H9 (cell line): ENCODE measurements around the gene RAD50. TPM values are rescaled to one million over a fixed set of nuclear protein-coding genes. Genes with fewer than 3 reads are reported as not detected.

Experiments
- DNase-seq: peaks from one replicate; pipeline ENCODE4 v3.0.0-alpha.2; 2017
- H2AFZ ChIP-seq: one replicate; pipeline ENCODE4 v1.6.1; 2013; ENCODE audit warnings: mild to moderate bottlenecking, low read length, control low read depth, moderate library complexity
- H2AK5ac ChIP-seq: 2 replicates; pipeline ENCODE4 v1.6.1; 2013; ENCODE audit warnings: low read length, control low read depth, mixed read lengths; ENCODE audit not compliant: insufficient read length
- H2BK120ac ChIP-seq: one replicate; pipeline ENCODE4 v1.6.1; 2013; ENCODE audit warnings: low read depth, mild to moderate bottlenecking, low read length, control low read depth, inconsistent platforms; ENCODE audit not compliant: poor library complexity, severe bottlenecking
- H2BK12ac ChIP-seq: 2 replicates; pipeline ENCODE4 v1.6.1; 2013; ENCODE audit warnings: low read length, control low read depth, mixed read lengths, low read depth; ENCODE audit not compliant: insufficient read length
- H2BK15ac ChIP-seq: 2 replicates; pipeline ENCODE4 v1.6.1; 2013; ENCODE audit warnings: low read depth, low read length, control low read depth
- H2BK20ac ChIP-seq: one replicate; pipeline ENCODE4 v1.6.1; 2013; ENCODE audit warnings: low read depth, mild to moderate bottlenecking, low read length, control low read depth, inconsistent platforms; ENCODE audit not compliant: poor library complexity, severe bottlenecking
- H2BK5ac ChIP-seq: 2 replicates; pipeline ENCODE4 v1.6.1; 2013; ENCODE audit warnings: low read length, control low read depth, mixed read lengths; ENCODE audit not compliant: insufficient read length
- H3K14ac ChIP-seq: 2 replicates; pipeline ENCODE4 v1.6.1; 2013; ENCODE audit warnings: low read length, control low read depth; ENCODE audit not compliant: insufficient read depth
- H3K18ac ChIP-seq: 2 replicates; pipeline ENCODE4 v1.6.1; 2013; ENCODE audit warnings: low read depth, mild to moderate bottlenecking, mixed read lengths, low read length, control low read depth; ENCODE audit not compliant: insufficient read length
- H3K23ac ChIP-seq: 2 replicates; pipeline ENCODE4 v1.6.1; 2013; ENCODE audit warnings: low read length, control low read depth, mixed read lengths, low read depth; ENCODE audit not compliant: insufficient read length
- H3K23me2 ChIP-seq: 2 replicates; pipeline ENCODE4 v1.6.1; 2013; ENCODE audit warnings: low read depth, mild to moderate bottlenecking, mixed read lengths, low read length, control low read depth; ENCODE audit not compliant: insufficient read length, poor library complexity, severe bottlenecking
- H3K27ac ChIP-seq: 2 replicates; pipeline ENCODE4 v1.5.1; 2013; ENCODE audit warnings: low read length, control low read depth, mixed read lengths, low read depth; ENCODE audit not compliant: insufficient read length
- H3K27me3 ChIP-seq: 2 replicates; pipeline ENCODE4 v1.6.1; 2013; ENCODE audit warnings: low read length, control low read depth, inconsistent platforms; ENCODE audit not compliant: insufficient read depth
- H3K4ac ChIP-seq: 2 replicates; pipeline ENCODE4 v1.6.1; 2013; ENCODE audit warnings: low read depth, mild to moderate bottlenecking, control low read depth, inconsistent platforms, low read length, moderate library complexity
- H3K4me1 ChIP-seq: 2 replicates; pipeline ENCODE4 v1.6.1; 2013; ENCODE audit warnings: low read length, control low read depth, inconsistent platforms; ENCODE audit not compliant: insufficient read depth
- H3K4me2 ChIP-seq: 2 replicates; pipeline ENCODE4 v1.6.1; 2013; ENCODE audit warnings: low read length, control low read depth, mixed read lengths; ENCODE audit not compliant: insufficient read length, insufficient read depth
- H3K56ac ChIP-seq: 2 replicates; pipeline ENCODE4 v1.6.1; 2013; ENCODE audit warnings: low read depth, mild to moderate bottlenecking, mixed read lengths, low read length, control low read depth; ENCODE audit not compliant: insufficient read length
- H3K79me1 ChIP-seq: 2 replicates; pipeline ENCODE4 v1.6.1; 2013; ENCODE audit warnings: low read depth, mild to moderate bottlenecking, moderate library complexity, low read length, control low read depth, inconsistent platforms; ENCODE audit not compliant: insufficient read depth, poor library complexity, severe bottlenecking
- H3K79me2 ChIP-seq: 2 replicates; pipeline ENCODE4 v1.6.1; 2013; ENCODE audit warnings: low read length, control low read depth, inconsistent platforms; ENCODE audit not compliant: insufficient read depth
- H3K9ac ChIP-seq: 2 replicates; pipeline ENCODE4 v1.6.1; 2013; ENCODE audit warnings: low read length, control low read depth, mixed read lengths; ENCODE audit not compliant: insufficient read length; ENCODE audit errors: extremely low read depth
- H3K9me3 ChIP-seq: one replicate; pipeline ENCODE4 v1.6.1; 2013; ENCODE audit warnings: low read depth, low read length, inconsistent platforms; ENCODE audit not compliant: control insufficient read depth
- H3T11ph ChIP-seq: one replicate; pipeline ENCODE4 v1.6.1; 2013; ENCODE audit warnings: mild to moderate bottlenecking, low read length, control low read depth, inconsistent platforms
- H4K20me1 ChIP-seq: one replicate; pipeline ENCODE4 v1.6.1; 2013; ENCODE audit not compliant: control insufficient read depth, insufficient read length, insufficient read depth
- H4K5ac ChIP-seq: 2 replicates; pipeline ENCODE4 v1.6.1; 2013; ENCODE audit warnings: low read depth, mild to moderate bottlenecking, mixed read lengths, low read length, control low read depth; ENCODE audit not compliant: insufficient read length
- H4K8ac ChIP-seq: replicated peaks from 2 replicates; pipeline ENCODE4 v1.6.1; 2013; ENCODE audit warnings: low read length, control low read depth, mixed read lengths, low read depth; ENCODE audit not compliant: insufficient read length
- H4K91ac ChIP-seq: 2 replicates; pipeline ENCODE4 v1.6.1; 2013; ENCODE audit warnings: low read depth, mild to moderate bottlenecking, moderate library complexity, mixed read lengths, low read length, control low read depth; ENCODE audit not compliant: insufficient read length
- H3K27ac Mint-ChIP-seq, 3 experiments: 2 replicates in 2 of 3; 3 replicates in 1 of 3; pipeline ENCODE4 v1.8.0; 2020 to 2021; ENCODE audit warnings: mixed read lengths in 3 of 3, mild to moderate bottlenecking in 1 of 3, moderate library complexity in 1 of 3
- H3K27me3 Mint-ChIP-seq: 2 replicates; pipeline ENCODE4 v1.8.0; 2021; ENCODE audit warnings: low read depth, mild to moderate bottlenecking, moderate library complexity, mixed read lengths
- H3K36me3 Mint-ChIP-seq, 3 experiments: 2 replicates in 2 of 3; 3 replicates in 1 of 3; pipeline ENCODE4 v1.8.0; 2020 to 2021; ENCODE audit warnings: low read depth in 3 of 3, mixed read lengths in 3 of 3; ENCODE audit not compliant: insufficient read depth in 1 of 3
- H3K4me1 Mint-ChIP-seq, 2 experiments: 2 replicates each; pipeline ENCODE4 v1.8.0; 2020; ENCODE audit warnings: mixed read lengths in 2 of 2
- H3K4me3 Mint-ChIP-seq, 2 experiments: 2 replicates in 1 of 2; 3 replicates in 1 of 2; pipeline ENCODE4 v1.8.0; 2020 to 2021; ENCODE audit warnings: mild to moderate bottlenecking in 2 of 2, mixed read lengths in 2 of 2, moderate library complexity in 1 of 2
- H3K9me3 Mint-ChIP-seq, 2 experiments: 2 replicates in 1 of 2; 3 replicates in 1 of 2; pipeline ENCODE4 v1.8.0; 2020; ENCODE audit warnings: mild to moderate bottlenecking in 2 of 2, mixed read lengths in 2 of 2, moderate library complexity in 1 of 2
- CTCF ChIP-seq: fragments of 200-600 bp; sonication (generic); conservative IDR thresholded peaks from 3 replicates; pipeline ENCODE4 v1.8.0; 2021; ENCODE audit warnings: antibody characterized with exemption, mild to moderate bottlenecking
- WGBS: extraction: QIAGEN DNeasy Blood & Tissue Kit; methylation state at CpG from one replicate; pipeline ENCODE4 v1.1.7; 2013; ENCODE audit warnings: missing lambda C conversion rate, low lambda C conversion rate, mixed read lengths; ENCODE audit not compliant: insufficient read length; ENCODE audit errors: extremely low coverage; 5-methylcytosine and 5-hydroxymethylcytosine counted together
- total RNA-seq: library from RNA; stranded (reverse); gene quantifications from 2 replicates; pipeline ENCODE4 v1.2.1, GENCODE V29; 2021

Gene RAD50
- total RNA-seq, 1 experiment from 2014 or later = 46.1 TPM

GRCh38 chr5:132669966-132670882 lies 113.4 kb downstream of the RAD50 start:
- Histone ChIP-seq H3K4me2 (no peak overlapping the region), H3K23ac (no peak overlapping the region), H4K20me1 (no peaks in the 10 kb centered on the region), H4K5ac (no peak overlapping the region), H2BK20ac (no peak overlapping the region), H2BK15ac (no peak overlapping the region), H3K14ac (no peak overlapping the region), H4K8ac (no peak overlapping the region), H3K79me2 (no peaks in the 10 kb centered on the region), H3K18ac (no peak overlapping the region), H3T11ph (no peak overlapping the region), H2AK5ac (no peak overlapping the region), H3K27me3 (no peaks in the 10 kb centered on the region), H2BK120ac (no peak overlapping the region), H2BK5ac (no peak overlapping the region), H3K23me2 (no peaks in the 10 kb centered on the region), H2BK12ac (no peak overlapping the region), H3K27ac (no peak overlapping the region), H3K4ac (no peak overlapping the region), H2AFZ (no peak overlapping the region), H4K91ac (no peak overlapping the region), H3K79me1 (no peaks in the 10 kb centered on the region), H3K9me3 (no peaks in the 10 kb centered on the region), H3K56ac (no peak overlapping the region), H3K9ac (no peak overlapping the region), H3K4me1 (no peaks in the 10 kb centered on the region)
- TF ChIP-seq CTCF = no peak
- DNase-seq = peak; percentile 25
- WGBS = no CpG with 5 or more reads among the region's 16 CpGs
- Mint-ChIP-seq H3K9me3 (peaks cover 0 to 7% of the 10 kb centered on the region in 2 experiments; a peak in 3 of 5 replicates), H3K27ac (peak overlapping the region in 1 of 3 experiments; percentile 88; a peak in 1 of 7 replicates), H3K4me3 (no peak overlapping the region; a peak in 1 of 5 replicates), H3K27me3 (no peaks in the 10 kb centered on the region; the same call in none of the 2 replicates), H3K36me3 (peaks cover 0 to 7% (median 0%) of the 10 kb centered on the region in 3 experiments; a peak in 3 of 7 replicates), H3K4me1 (peaks cover 21 to 22% of the 10 kb centered on the region in 2 experiments)
